Activated naive CD4-positive, alpha-beta T cell treated with anti-CD3 and anti-CD28 coated beads for 36 hours (primary cell): Measurements from ENCODE around the gene GSK3B. TPM values are rescaled to one million over a fixed set of nuclear protein-coding genes. Genes with fewer than 3 reads are reported as not detected.

Source experiments
- CTCF ChIA-PET: fragments of 350-600 bp; sonication (Branson Sonifier 250); formaldehyde crosslinking; loops from one replicate; lab custom pipeline; 2021; ENCODE audit warnings: antibody characterized with exemption; lab: Charles Lee
- DNase-seq: peaks from one replicate; pipeline ENCODE4 v3.0.0-alpha.2; 2020
- H3K27ac Mint-ChIP-seq: one replicate; pipeline ENCODE4 v1.8.0; 2021; ENCODE audit warnings: mild to moderate bottlenecking, mixed read lengths
- H3K27me3 Mint-ChIP-seq: one replicate; pipeline ENCODE4 v1.8.0; 2021; ENCODE audit warnings: low read depth, mixed read lengths
- H3K36me3 Mint-ChIP-seq: one replicate; pipeline ENCODE4 v1.8.0; 2021; ENCODE audit warnings: low read depth, mixed read lengths
- H3K4me1 Mint-ChIP-seq: one replicate; pipeline ENCODE4 v1.8.0; 2021; ENCODE audit warnings: low read depth, mixed read lengths
- H3K4me3 Mint-ChIP-seq: one replicate; pipeline ENCODE4 v1.8.0; 2021; ENCODE audit warnings: mild to moderate bottlenecking, moderate library complexity, mixed read lengths
- H3K9me3 Mint-ChIP-seq: one replicate; pipeline ENCODE4 v1.8.0; 2021; ENCODE audit warnings: mixed read lengths
- intact Hi-C: fragments of 100-400 bp; cut with micrococcal nuclease; formaldehyde crosslinking; loops from one replicate; pipeline ENCODE4 v1.15.1; 2023
- total RNA-seq, 2 experiments: library from RNA; stranded (reverse); gene quantifications; one replicate each; pipeline ENCODE4 v1.2.3, GENCODE V29; 2021

Gene GSK3B
- total RNA-seq, 2 experiments from 2014 or later = 25.9 to 27.8 TPM

DNA sequence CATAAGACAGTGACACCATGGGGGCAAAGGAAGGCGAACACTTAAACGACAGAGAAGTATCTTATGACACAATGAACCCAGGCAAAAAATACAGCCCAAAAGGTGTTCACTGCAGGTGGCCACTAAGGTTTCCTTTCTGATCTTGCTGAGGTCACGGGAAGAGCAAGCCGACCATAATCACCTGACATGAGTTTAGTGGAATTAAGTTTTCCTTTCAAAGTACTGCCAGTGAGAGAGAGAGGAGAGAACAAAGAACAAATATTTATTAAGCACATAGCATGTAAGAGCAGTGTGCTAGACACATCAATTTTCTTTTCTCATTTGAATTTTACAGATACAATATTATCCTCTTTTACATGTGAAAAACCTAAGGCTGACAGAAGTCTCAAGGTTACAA is 210.1 kb downstream of the GSK3B start:
- no peak overlapping the region for H3K4me3 Mint-ChIP-seq
- H3K9me3 Mint-ChIP-seq = peaks cover 9% of the 10 kb centered on the region
- CTCF ChIA-PET = no interaction called here
- no peaks in the 10 kb centered on the region for H3K27me3 Mint-ChIP-seq
- H3K4me1 Mint-ChIP-seq = no peaks in the 10 kb centered on the region
- intact Hi-C loops = no loop called here
- no peak for DNase-seq
- peaks cover 24% of the 10 kb centered on the region for H3K36me3 Mint-ChIP-seq
- H3K27ac Mint-ChIP-seq = no peak overlapping the region

- no peak overlapping the region for H3K27ac Mint-ChIP-seq
- intact Hi-C loops = no loop called here
Measured at GRCh38 chr3:119883461-119884160, 210.6 kb downstream of the GSK3B start.

GRCh38 chr3:119880966-119881365 is 213.3 kb downstream of the GSK3B start:
- intact Hi-C loops = no loop called here
- peaks cover 9% of the 10 kb centered on the region for H3K36me3 Mint-ChIP-seq
- no peaks in the 10 kb centered on the region for H3K4me1 Mint-ChIP-seq
- no peaks in the 10 kb centered on the region for H3K27me3 Mint-ChIP-seq
- H3K27ac Mint-ChIP-seq = no peak overlapping the region
- CTCF ChIA-PET = interaction anchor here (0.9 to 2.3 kb wide), 4 partner anchors 11 to 266 kb away, joined by 3 to 13 read pairs (median 3); no protein-coding TSS in a partner anchor
- H3K9me3 Mint-ChIP-seq = no peaks in the 10 kb centered on the region
- DNase-seq = no peak
- H3K4me3 Mint-ChIP-seq = no peak overlapping the region

More at GRCh38 chr3:119883461-119884160, 210.6 kb downstream of the GSK3B start:
- CTCF ChIA-PET = no interaction called here
- Mint-ChIP-seq H3K36me3 (peaks cover 18% of the 10 kb centered on the region), H3K9me3 (peaks cover 3% of the 10 kb centered on the region), H3K4me3 (no peak overlapping the region), H3K4me1 (no peaks in the 10 kb centered on the region), H3K27me3 (no peaks in the 10 kb centered on the region)
- DNase-seq = no peak

GRCh38 chr3:119873646-119874045 is 220.6 kb downstream of the GSK3B start:
- CTCF ChIA-PET = no interaction called here
- Mint-ChIP-seq H3K27ac (no peak overlapping the region), H3K4me1 (peaks cover 10% of the 10 kb centered on the region), H3K27me3 (no peaks in the 10 kb centered on the region), H3K4me3 (no peak overlapping the region), H3K36me3 (peaks cover 9% of the 10 kb centered on the region), H3K9me3 (no peaks in the 10 kb centered on the region)
- intact Hi-C loops = no loop called here
- DNase-seq = no peak

DNA sequence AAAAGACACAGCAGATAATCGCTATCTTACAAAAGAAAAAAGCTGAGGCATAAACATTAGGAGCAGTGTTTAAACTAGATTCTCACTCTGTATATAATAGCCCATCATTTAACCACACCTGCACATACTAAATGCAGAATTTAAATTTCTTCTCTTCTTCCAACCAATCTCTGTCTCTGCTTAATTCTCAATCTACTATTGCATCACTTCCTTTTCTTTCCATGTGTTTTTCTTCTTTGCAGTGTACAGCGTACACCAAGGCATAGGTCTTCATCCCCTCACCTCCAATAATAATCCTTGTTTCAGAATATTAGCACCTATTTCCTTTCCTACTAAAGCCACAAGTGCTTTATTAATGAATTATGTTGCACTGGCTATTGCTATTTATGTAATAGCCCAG is 221.5 kb downstream of the GSK3B start:
- no peak for DNase-seq
- H3K9me3 Mint-ChIP-seq = no peaks in the 10 kb centered on the region
- peaks cover 12% of the 10 kb centered on the region for H3K36me3 Mint-ChIP-seq
- peaks cover 12% of the 10 kb centered on the region for H3K4me1 Mint-ChIP-seq
- H3K27me3 Mint-ChIP-seq = no peaks in the 10 kb centered on the region
- CTCF ChIA-PET = no interaction called here
- intact Hi-C loops = no loop called here
- H3K27ac Mint-ChIP-seq = no peak overlapping the region
- no peak overlapping the region for H3K4me3 Mint-ChIP-seq

DNA sequence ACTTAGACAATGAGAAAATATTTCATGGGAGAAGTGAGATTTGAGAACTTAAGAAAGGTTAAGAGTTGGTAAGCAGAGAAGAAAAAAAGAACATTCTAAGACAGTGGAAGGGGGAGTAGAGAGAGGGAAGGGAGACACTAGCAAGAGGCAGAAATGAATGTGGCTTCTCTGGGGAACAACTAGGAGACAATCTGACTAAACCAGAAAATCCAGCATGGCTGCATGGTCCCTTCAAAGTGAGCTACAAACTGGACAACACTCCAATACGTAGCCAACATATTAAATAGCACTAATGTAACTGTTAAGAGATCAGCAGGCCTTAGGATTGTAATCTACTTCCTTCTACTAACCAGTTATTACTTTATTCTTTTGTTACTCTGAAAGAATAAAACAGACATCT is 222.7 kb downstream of the GSK3B start:
- Mint-ChIP-seq H3K9me3 (no peaks in the 10 kb centered on the region), H3K27ac (no peak overlapping the region), H3K27me3 (no peaks in the 10 kb centered on the region), H3K36me3 (peaks cover 14% of the 10 kb centered on the region), H3K4me3 (no peak overlapping the region), H3K4me1 (peaks cover 12% of the 10 kb centered on the region)
- DNase-seq = no peak
- intact Hi-C loops = no loop called here
- CTCF ChIA-PET = interaction anchor here (0.5 kb wide), 1 partner anchor 67 kb away, joined by 3 read pairs; no protein-coding TSS in a partner anchor

DNA sequence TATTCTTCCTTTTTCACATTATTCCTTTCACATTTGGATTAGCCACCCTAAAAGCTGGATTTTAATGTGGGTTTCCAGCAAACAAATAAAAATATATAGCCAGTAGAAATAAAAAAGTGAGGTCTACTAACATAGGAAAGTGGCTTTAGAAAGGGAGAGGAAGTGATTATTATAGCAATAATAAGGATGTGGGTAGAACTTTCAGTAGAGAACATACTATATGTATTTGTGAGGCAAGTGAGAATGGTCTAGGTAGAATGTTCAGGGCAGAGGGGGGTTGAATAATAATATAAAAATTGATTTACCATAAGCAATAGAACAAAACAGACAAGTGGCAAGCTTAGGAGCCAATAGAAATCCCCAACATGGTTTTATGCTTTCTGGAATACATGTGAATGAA is 223.7 kb downstream of the GSK3B start:
- Mint-ChIP-seq H3K4me1 (peaks cover 12% of the 10 kb centered on the region), H3K27me3 (no peaks in the 10 kb centered on the region), H3K36me3 (peaks cover 14% of the 10 kb centered on the region), H3K27ac (no peak overlapping the region), H3K9me3 (no peaks in the 10 kb centered on the region), H3K4me3 (no peak overlapping the region)
- no peak for DNase-seq
- intact Hi-C loops = no loop called here
- CTCF ChIA-PET = interaction anchor here (0.8 kb wide), 1 partner anchor 61 kb away, joined by 3 read pairs; no protein-coding TSS in a partner anchor

- no peaks in the 10 kb centered on the region for H3K27me3 Mint-ChIP-seq
- CTCF ChIA-PET = interaction anchor here (1.3 to 1.5 kb wide), 2 partner anchors 41 to 283 kb away, joined by 3 read pairs; no protein-coding TSS in a partner anchor
- intact Hi-C loops = no loop called here
Measured at GRCh38 chr3:119864476-119864875, 229.8 kb downstream of the GSK3B start.

DNA sequence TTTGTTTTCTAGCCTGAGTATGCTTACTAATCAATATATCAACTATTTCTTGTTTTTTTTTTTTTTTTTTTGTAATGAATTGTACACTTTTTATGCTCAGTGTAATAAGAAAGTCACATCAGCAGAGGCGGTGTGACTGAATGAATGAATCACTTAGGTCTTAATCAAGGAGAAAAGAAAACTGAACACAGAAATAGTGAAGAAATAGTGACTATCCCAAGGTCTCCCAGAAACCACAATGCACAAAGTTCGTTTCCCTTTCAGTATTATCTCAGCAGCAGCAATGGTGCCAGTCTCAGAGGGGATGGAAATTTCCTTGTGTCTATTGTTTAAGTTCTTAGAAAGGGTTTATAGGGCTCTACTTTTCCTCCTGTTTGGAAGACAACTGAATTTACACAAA is 231.6 kb downstream of the GSK3B start:
- Mint-ChIP-seq H3K27ac (no peak overlapping the region), H3K4me1 (peaks cover under 1% of the 10 kb centered on the region), H3K36me3 (peaks cover 51% of the 10 kb centered on the region), H3K4me3 (no peak overlapping the region), H3K9me3 (peaks cover 4% of the 10 kb centered on the region), H3K27me3 (no peaks in the 10 kb centered on the region)
- intact Hi-C loops = no loop called here
- CTCF ChIA-PET = no interaction called here
- DNase-seq = no peak

More at GRCh38 chr3:119864476-119864875, 229.8 kb downstream of the GSK3B start:
- Mint-ChIP-seq H3K4me3 (no peak overlapping the region), H3K27ac (no peak overlapping the region), H3K9me3 (no peaks in the 10 kb centered on the region), H3K36me3 (peaks cover 44% of the 10 kb centered on the region), H3K4me1 (peaks cover 2% of the 10 kb centered on the region)
- DNase-seq = no peak

GRCh38 chr3:119861681-119862080 is 232.6 kb downstream of the GSK3B start:
- CTCF ChIA-PET = no interaction called here
- Mint-ChIP-seq H3K4me3 (no peak overlapping the region), H3K9me3 (peaks cover 7% of the 10 kb centered on the region), H3K36me3 (peaks cover 56% of the 10 kb centered on the region), H3K27ac (no peak overlapping the region), H3K4me1 (peaks cover 2% of the 10 kb centered on the region), H3K27me3 (no peaks in the 10 kb centered on the region)
- DNase-seq = no peak
- intact Hi-C loops = no loop called here

GRCh38 chr3:119859728-119860127 is 234.5 kb downstream of the GSK3B start:
- DNase-seq = no peak
- Mint-ChIP-seq H3K4me3 (no peak overlapping the region), H3K9me3 (peaks cover 7% of the 10 kb centered on the region), H3K36me3 (peaks cover 61% of the 10 kb centered on the region), H3K4me1 (peaks cover 2% of the 10 kb centered on the region), H3K27me3 (no peaks in the 10 kb centered on the region), H3K27ac (no peak overlapping the region)
- CTCF ChIA-PET = interaction anchor here (1.5 kb wide), 1 partner anchor 11 kb away, joined by 4 read pairs; no protein-coding TSS in a partner anchor
- intact Hi-C loops = no loop called here

GRCh38 chr3:119858957-119859356 is 235.3 kb downstream of the GSK3B start:
- H3K9me3 Mint-ChIP-seq = peaks cover 7% of the 10 kb centered on the region
- H3K27me3 Mint-ChIP-seq = no peaks in the 10 kb centered on the region
- H3K4me3 Mint-ChIP-seq = no peak overlapping the region
- intact Hi-C loops = no loop called here
- DNase-seq = no peak
- no peak overlapping the region for H3K27ac Mint-ChIP-seq
- CTCF ChIA-PET = interaction anchor here (0.6 kb wide), 1 partner anchor 412 kb away, joined by 3 read pairs; no protein-coding TSS in a partner anchor
- peaks cover 2% of the 10 kb centered on the region for H3K4me1 Mint-ChIP-seq
- peaks cover 63% of the 10 kb centered on the region for H3K36me3 Mint-ChIP-seq

GRCh38 chr3:119856695-119857094 is 237.6 kb downstream of the GSK3B start:
- Mint-ChIP-seq H3K4me3 (no peak overlapping the region), H3K4me1 (peaks cover 2% of the 10 kb centered on the region), H3K27me3 (no peaks in the 10 kb centered on the region), H3K36me3 (peaks cover 49% of the 10 kb centered on the region), H3K9me3 (peaks cover 7% of the 10 kb centered on the region), H3K27ac (no peak overlapping the region)
- DNase-seq = no peak
- CTCF ChIA-PET = no interaction called here
- intact Hi-C loops = no loop called here
